ENCODE measurements around the gene CDH4. TPM values are rescaled to one million over a fixed set of nuclear protein-coding genes. Genes with fewer than 3 reads are reported as not detected.

CDH4 gene
- total RNA-seq, 1 experiment from 2014 or later, result 25.0 TPM

GRCh38 chr20:61210862-61211261 is 41.2 kb upstream of the CDH4 start:
- Mint-ChIP-seq H3K27ac (ENCODE audit: low read depth, unreplicated experiment) (no peak overlapping the region), H3K36me3 (ENCODE audit: insufficient read depth, unreplicated experiment) (no peaks in the 10 kb centered on the region), H3K4me3 (ENCODE audit: unreplicated experiment) (no peak overlapping the region), H3K4me1 (ENCODE audit: insufficient read depth, unreplicated experiment) (no peaks in the 10 kb centered on the region), H3K27me3 (ENCODE audit: insufficient read depth, unreplicated experiment) (peaks cover 58% of the 10 kb centered on the region), H3K9me3 (ENCODE audit: unreplicated experiment) (no peaks in the 10 kb centered on the region)
- no peak for TF ChIP-seq CTCF (IDR thresholded peaks at IDR 0.05; ENCODE audit: unreplicated experiment)
- intact Hi-C loops (cut with micrococcal nuclease), result no loop called here
- ChIA-PET CTCF (interaction anchor here (0.8 to 1.4 kb wide), 2 partner anchors 14 to 1595 kb away, joined by 4 to 6 read pairs; no protein-coding TSS in a partner anchor), POLR2A (no interaction called here)
- BruUV-seq (replicated peaks), result no TSS peak
- no peak for DNase-seq (ENCODE audit: unreplicated experiment)

- intact Hi-C loops (cut with micrococcal nuclease), result no loop called here
- Mint-ChIP-seq H3K4me3 (ENCODE audit: unreplicated experiment) (no peak overlapping the region), H3K4me1 (ENCODE audit: insufficient read depth, unreplicated experiment) (peaks cover 16% of the 10 kb centered on the region), H3K36me3 (ENCODE audit: insufficient read depth, unreplicated experiment) (peaks cover 5% of the 10 kb centered on the region), H3K27ac (ENCODE audit: low read depth, unreplicated experiment) (no peak overlapping the region), H3K27me3 (ENCODE audit: insufficient read depth, unreplicated experiment) (peaks cover 53% of the 10 kb centered on the region), H3K9me3 (ENCODE audit: unreplicated experiment) (peaks cover 14% of the 10 kb centered on the region)
- BruUV-seq (replicated peaks), result no TSS peak
- POLR2A ChIA-PET, result no interaction called here
- TF ChIP-seq CTCF (IDR thresholded peaks at IDR 0.05; ENCODE audit: unreplicated experiment), result no peak
- CTCF ChIA-PET, result interaction anchor here (0.7 to 5.1 kb wide), 4 partner anchors 9 to 1006 kb away, joined by 3 to 34 read pairs (median 4); no protein-coding TSS in a partner anchor
- DNase-seq (ENCODE audit: unreplicated experiment), result no peak
Measured at GRCh38 chr20:61217848-61218247, 34.2 kb upstream of the CDH4 start.

GRCh38 chr20:61219021-61219431 is 33.0 kb upstream of the CDH4 start:
- H3K36me3 Mint-ChIP-seq (ENCODE audit: insufficient read depth, unreplicated experiment), result peaks cover 5% of the 10 kb centered on the region
- peaks cover 53% of the 10 kb centered on the region for H3K27me3 Mint-ChIP-seq (ENCODE audit: insufficient read depth, unreplicated experiment)
- BruUV-seq (replicated peaks), result no TSS peak
- ChIA-PET POLR2A (no interaction called here), CTCF (interaction anchor here (0.6 to 5.1 kb wide), 3 partner anchors 10 to 358 kb away, joined by 3 to 34 read pairs (median 3); no protein-coding TSS in a partner anchor)
- intact Hi-C loops (cut with micrococcal nuclease), result no loop called here
- no peak overlapping the region for H3K27ac Mint-ChIP-seq (ENCODE audit: low read depth, unreplicated experiment)
- TF ChIP-seq CTCF (IDR thresholded peaks at IDR 0.05; ENCODE audit: unreplicated experiment), result no peak
- no peak overlapping the region for H3K4me3 Mint-ChIP-seq (ENCODE audit: unreplicated experiment)
- no peak for DNase-seq (ENCODE audit: unreplicated experiment)
- peaks cover 16% of the 10 kb centered on the region for H3K4me1 Mint-ChIP-seq (ENCODE audit: insufficient read depth, unreplicated experiment)
- H3K9me3 Mint-ChIP-seq (ENCODE audit: unreplicated experiment), result peaks cover 14% of the 10 kb centered on the region

GRCh38 chr20:61220131-61220530 is 31.9 kb upstream of the CDH4 start:
- H3K36me3 Mint-ChIP-seq (ENCODE audit: insufficient read depth, unreplicated experiment), result peaks cover 5% of the 10 kb centered on the region
- intact Hi-C loops (cut with micrococcal nuclease), result loop anchor here (5.0 kb wide), 1 partner anchor 53 kb away; no protein-coding TSS in a partner anchor
- H3K27me3 Mint-ChIP-seq (ENCODE audit: insufficient read depth, unreplicated experiment), result peaks cover 49% of the 10 kb centered on the region
- DNase-seq (ENCODE audit: unreplicated experiment), result peak; percentile 34
- peaks cover 14% of the 10 kb centered on the region for H3K9me3 Mint-ChIP-seq (ENCODE audit: unreplicated experiment)
- peaks cover 16% of the 10 kb centered on the region for H3K4me1 Mint-ChIP-seq (ENCODE audit: insufficient read depth, unreplicated experiment)
- ChIA-PET POLR2A (no interaction called here), CTCF (interaction anchor here (0.6 to 5.1 kb wide), 4 partner anchors 8 to 346 kb away, joined by 3 to 34 read pairs (median 4); no protein-coding TSS in a partner anchor)
- no peak overlapping the region for H3K27ac Mint-ChIP-seq (ENCODE audit: low read depth, unreplicated experiment)
- BruUV-seq (replicated peaks), result no TSS peak
- TF ChIP-seq CTCF (IDR thresholded peaks at IDR 0.05; ENCODE audit: unreplicated experiment), result no peak
- no peak overlapping the region for H3K4me3 Mint-ChIP-seq (ENCODE audit: unreplicated experiment)

All from MCF 10A (cell line).